ENCODE data around the gene DCN.

DCN gene

GRCh38 chr12:91176915-91177314 is 5.7 kb downstream of the DCN start:
- no peak for DNase-seq (ENCODE audit: extremely low read depth, insufficient read length)
- Histone ChIP-seq H3K36me3 (ENCODE audit: control insufficient read depth, insufficient read depth, low read length) (no peaks in the 10 kb centered on the region), H3K4me3 (replicated peaks; ENCODE audit: low read depth, low read length) (no peak overlapping the region), H3K27me3 (replicated peaks; ENCODE audit: control insufficient read depth, insufficient read depth, low read length) (no peaks in the 10 kb centered on the region; the same call in 1 of the 2 replicates)
- TF ChIP-seq CTCF (IDR thresholded peaks at IDR 0.05; ENCODE audit: insufficient read depth, low read length, poor library complexity, severe bottlenecking): no peak

GRCh38 chr12:91176358-91176757 is 6.3 kb downstream of the DCN start:
- no peaks in the 10 kb centered on the region; the same call in 1 of the 2 replicates for H3K27me3 ChIP-seq (replicated peaks; ENCODE audit: control insufficient read depth, insufficient read depth, low read length)
- TF ChIP-seq CTCF (IDR thresholded peaks at IDR 0.05; ENCODE audit: insufficient read depth, low read length, poor library complexity, severe bottlenecking): no peak
- H3K36me3 ChIP-seq (ENCODE audit: control insufficient read depth, insufficient read depth, low read length): no peaks in the 10 kb centered on the region
- no peak overlapping the region for H3K4me3 ChIP-seq (replicated peaks; ENCODE audit: low read depth, low read length)
- no peak for DNase-seq (ENCODE audit: extremely low read depth, insufficient read length)

- no peaks in the 10 kb centered on the region for H3K27me3 ChIP-seq (replicated peaks; ENCODE audit: control insufficient read depth, insufficient read depth, low read length)
- H3K36me3 ChIP-seq (ENCODE audit: control insufficient read depth, insufficient read depth, low read length): no peaks in the 10 kb centered on the region
- TF ChIP-seq CTCF (IDR thresholded peaks at IDR 0.05; ENCODE audit: insufficient read depth, low read length, poor library complexity, severe bottlenecking): no peak
- DNase-seq (ENCODE audit: extremely low read depth, insufficient read length): no peak
- H3K4me3 ChIP-seq (replicated peaks; ENCODE audit: low read depth, low read length): no peak overlapping the region
Observed at GRCh38 chr12:91173124-91173523, 9.5 kb downstream of the DCN start.

- TF ChIP-seq CTCF (IDR thresholded peaks at IDR 0.05; ENCODE audit: insufficient read depth, low read length, poor library complexity, severe bottlenecking): no peak
- Histone ChIP-seq H3K27me3 (replicated peaks; ENCODE audit: control insufficient read depth, insufficient read depth, low read length) (no peaks in the 10 kb centered on the region), H3K4me3 (replicated peaks; ENCODE audit: low read depth, low read length) (no peak overlapping the region), H3K36me3 (ENCODE audit: control insufficient read depth, insufficient read depth, low read length) (no peaks in the 10 kb centered on the region)
- DNase-seq (ENCODE audit: extremely low read depth, insufficient read length): no peak
Observed at GRCh38 chr12:91172096-91172495, 10.5 kb downstream of the DCN start.

- DNase-seq (ENCODE audit: extremely low read depth, insufficient read length): no peak
- no peaks in the 10 kb centered on the region for H3K36me3 ChIP-seq (ENCODE audit: control insufficient read depth, insufficient read depth, low read length)
- TF ChIP-seq CTCF (IDR thresholded peaks at IDR 0.05; ENCODE audit: insufficient read depth, low read length, poor library complexity, severe bottlenecking): no peak
- H3K27me3 ChIP-seq (replicated peaks; ENCODE audit: control insufficient read depth, insufficient read depth, low read length): no peaks in the 10 kb centered on the region
- H3K4me3 ChIP-seq (replicated peaks; ENCODE audit: low read depth, low read length): no peak overlapping the region
Observed at GRCh38 chr12:91171476-91171875, 11.1 kb downstream of the DCN start.

- DNase-seq (ENCODE audit: extremely low read depth, insufficient read length): no peak
- TF ChIP-seq CTCF (IDR thresholded peaks at IDR 0.05; ENCODE audit: insufficient read depth, low read length, poor library complexity, severe bottlenecking): no peak
- no peak overlapping the region for H3K4me3 ChIP-seq (replicated peaks; ENCODE audit: low read depth, low read length)
- H3K36me3 ChIP-seq (ENCODE audit: control insufficient read depth, insufficient read depth, low read length): no peaks in the 10 kb centered on the region
- no peaks in the 10 kb centered on the region for H3K27me3 ChIP-seq (replicated peaks; ENCODE audit: control insufficient read depth, insufficient read depth, low read length)
Observed at GRCh38 chr12:91163116-91163515, 19.5 kb downstream of the DCN start.

All from GM06990 (cell line).